Stimulated activated CD4-positive, alpha-beta T cell treated with anti-CD3 and anti-CD28 coated beads, Interleukin-4, amount 100 ng/mL, for 4 hours (primary cell): ENCODE results near the gene PARN.
"Not testable (repeated sequence)": the region's sequence is repeated elsewhere in the genome, so short reads cannot be mapped to it uniquely, and the experiment has no call there.

Experiments
- DNase-seq, 2 experiments: peaks; one replicate each; pipeline ENCODE4 v3.0.0-alpha.2; 2020

The PARN gene

GRCh38 chr16:14458576-14458975 is 171.5 kb downstream of the PARN start:
- no peak for DNase-seq

- no peak for DNase-seq
These were observed 173.1 kb downstream of the PARN start for GRCh38 chr16:14456793-14457481.

GRCh38 chr16:14455573-14455972 is 174.5 kb downstream of the PARN start:
- no peak for DNase-seq

- no peak for DNase-seq
These were observed 175.7 kb downstream of the PARN start for GRCh38 chr16:14454391-14454790.

- no peak for DNase-seq
These were observed 178.0 kb downstream of the PARN start for GRCh38 chr16:14452066-14452465.

GRCh38 chr16:14450846-14451245 is 179.2 kb downstream of the PARN start:
- DNase-seq, result no peak

- DNase-seq, result no peak
These were observed 180.1 kb downstream of the PARN start for GRCh38 chr16:14449790-14450480.

GRCh38 chr16:14449334-14449733 is 180.7 kb downstream of the PARN start:
- DNase-seq, result no peak

GRCh38 chr16:14448879-14449278 is 181.2 kb downstream of the PARN start:
- no peak for DNase-seq

- DNase-seq, result no peak
These were observed 182.3 kb downstream of the PARN start for GRCh38 chr16:14447783-14448182.

- no peak for DNase-seq
These were observed 183.3 kb downstream of the PARN start for GRCh38 chr16:14446796-14447195.

GRCh38 chr16:14445937-14446715 is 183.9 kb downstream of the PARN start:
- no peak for DNase-seq

GRCh38 chr16:14444979-14445810 is 184.9 kb downstream of the PARN start:
- no peak for DNase-seq

GRCh38 chr16:14441533-14441932 is 188.5 kb downstream of the PARN start:
- not testable (repeated sequence) for DNase-seq

GRCh38 chr16:14438256-14438655 is 191.8 kb downstream of the PARN start:
- no peak for DNase-seq

- DNase-seq, result no peak
These were observed 192.6 kb downstream of the PARN start for GRCh38 chr16:14437426-14437825.

- no peak for DNase-seq
These were observed 193.6 kb downstream of the PARN start for GRCh38 chr16:14436401-14436955.

- no peak for DNase-seq
These were observed 195.2 kb downstream of the PARN start for GRCh38 chr16:14434860-14435259.

- DNase-seq, result not testable (repeated sequence)
These were observed 201.0 kb downstream of the PARN start for GRCh38 chr16:14428971-14429637.

GRCh38 chr16:14428043-14428442 is 202.0 kb downstream of the PARN start:
- no peak for DNase-seq

GRCh38 chr16:14427371-14427948 is 202.6 kb downstream of the PARN start:
- no peak for DNase-seq

- DNase-seq, result no peak
These were observed 205.5 kb downstream of the PARN start for GRCh38 chr16:14424595-14424994.
